ENCODE measurements around the gene CD8B2. TPM values are rescaled to one million over a fixed set of nuclear protein-coding genes. Genes with fewer than 3 reads are reported as not detected.
"Not testable (repeated sequence)": the region's sequence is repeated elsewhere in the genome, so short reads cannot be mapped to it uniquely, and the experiment has no call there.

Gene CD8B2
- total RNA-seq, 1 donor from 2014 or later: not detected

DNA sequence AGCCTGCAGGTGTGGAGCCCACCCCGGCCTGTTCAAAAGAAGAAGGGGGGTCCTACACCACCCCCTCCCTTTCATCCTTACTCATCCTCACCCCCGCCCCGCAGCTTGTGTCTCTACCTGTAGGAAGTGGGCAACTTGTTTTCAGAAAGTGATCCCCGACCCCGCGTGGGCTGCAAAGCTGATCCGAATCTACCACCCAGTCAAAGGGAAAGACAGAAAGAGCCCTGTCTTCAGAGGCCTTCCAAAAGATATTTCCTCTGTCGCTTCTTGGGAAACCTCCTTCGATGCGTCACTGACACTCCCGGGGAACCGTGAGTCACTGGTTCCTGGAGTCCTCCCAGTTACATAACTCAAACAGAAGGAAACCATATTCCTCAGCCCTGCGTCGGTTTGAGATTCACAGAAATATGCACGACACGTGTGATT is 24.3 kb downstream of the CD8B2 start:
- DNase-seq (ENCODE audit: low spot score): not testable (repeated sequence)

DNA sequence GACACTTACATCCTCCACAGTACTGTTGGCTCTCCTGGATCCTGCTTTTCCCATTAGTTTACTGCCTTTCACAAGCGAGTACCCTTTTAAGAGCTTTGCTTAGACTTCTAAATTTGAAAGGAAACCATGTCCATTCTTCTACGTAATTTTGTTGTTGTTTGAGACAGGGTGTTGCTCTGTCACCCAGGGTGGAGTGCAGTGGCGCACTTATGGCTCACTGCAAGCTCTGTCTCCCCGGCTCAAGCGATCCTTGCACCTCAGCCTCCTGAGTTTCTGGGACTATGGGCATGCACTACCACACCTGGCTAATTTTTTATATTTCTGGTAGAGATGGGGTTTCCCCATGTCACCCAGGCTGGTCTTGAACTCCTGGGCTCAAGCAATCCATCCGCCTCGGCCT is 24.8 kb downstream of the CD8B2 start:
- not testable (repeated sequence) for DNase-seq (ENCODE audit: low spot score)

DNA sequence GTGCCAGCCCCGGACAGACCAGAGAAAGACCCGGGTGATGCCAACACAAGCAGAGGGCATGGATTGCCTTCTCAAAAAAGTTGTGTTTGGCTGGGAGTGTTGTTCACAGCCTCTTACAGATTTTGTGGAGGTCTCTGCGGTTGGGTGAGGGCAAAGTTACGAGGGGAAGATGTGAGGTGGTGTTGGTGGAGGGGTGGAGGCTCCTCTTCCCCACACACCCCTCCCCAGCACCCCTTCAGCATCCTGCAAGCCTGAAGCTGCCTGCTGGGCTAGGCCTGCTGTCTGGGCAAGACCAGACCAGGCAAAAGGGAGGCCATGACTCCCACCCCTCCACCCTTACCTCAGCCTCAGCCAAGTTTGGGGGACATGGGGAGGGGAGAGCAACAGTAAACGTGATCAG is 26.2 kb downstream of the CD8B2 start:
- DNase-seq (ENCODE audit: low spot score): not testable (repeated sequence)

DNA sequence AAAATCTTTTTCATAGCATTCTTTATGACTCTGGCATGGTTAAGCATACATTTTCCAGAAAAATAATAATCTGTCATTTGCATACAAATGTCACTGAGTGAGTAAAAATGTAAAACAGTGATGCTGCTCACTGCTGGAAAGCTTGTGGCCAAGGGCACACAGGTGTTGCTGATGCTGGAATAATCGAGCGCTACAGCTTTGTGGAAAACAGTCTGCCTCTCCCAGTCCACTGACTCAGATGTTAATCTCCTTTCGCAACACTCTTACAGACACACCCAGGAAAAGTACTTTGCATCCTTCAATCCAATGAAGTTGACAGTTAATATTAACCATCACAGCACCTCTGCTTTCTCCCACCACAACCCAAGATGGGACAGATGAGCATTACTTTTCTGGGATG is 27.7 kb downstream of the CD8B2 start:
- DNase-seq (ENCODE audit: low spot score): not testable (repeated sequence)

DNA sequence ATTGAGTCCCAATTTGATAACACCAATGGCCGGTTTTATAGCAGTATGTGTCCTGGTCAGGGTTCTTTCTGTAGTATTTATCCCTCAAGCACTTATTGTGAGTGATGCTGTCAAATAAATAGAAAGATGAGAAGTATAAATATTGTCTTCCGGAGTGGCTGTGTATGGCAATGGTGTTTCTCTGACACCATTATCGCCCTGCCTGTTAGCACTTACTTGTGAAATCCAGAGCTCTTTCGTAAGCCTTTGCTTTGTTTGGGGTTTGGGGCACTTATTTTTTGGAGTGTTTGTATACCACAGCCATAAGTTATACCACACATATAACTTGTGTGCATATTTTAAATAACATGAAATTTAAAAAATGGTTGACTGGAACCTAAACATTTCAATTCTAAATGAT is 29.3 kb downstream of the CD8B2 start:
- DNase-seq (ENCODE audit: low spot score): no peak

DNA sequence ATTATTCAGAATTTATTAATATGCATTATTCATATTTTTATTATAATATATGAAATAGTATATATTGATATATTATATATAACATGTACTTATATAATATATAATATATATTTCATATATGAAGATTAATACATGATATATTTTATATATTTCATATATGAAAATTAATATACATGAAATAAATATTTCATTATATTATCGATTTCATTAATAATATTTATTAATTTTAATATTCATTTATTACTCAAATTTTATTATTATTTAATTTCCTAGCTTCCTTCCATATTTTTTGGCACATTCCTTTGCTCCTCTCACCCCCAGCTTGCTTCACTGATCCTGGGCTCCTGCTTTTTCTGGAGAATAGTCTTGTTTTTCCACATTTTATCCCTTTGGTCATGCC is 29.7 kb downstream of the CD8B2 start:
- DNase-seq (ENCODE audit: low spot score): no peak

DNA sequence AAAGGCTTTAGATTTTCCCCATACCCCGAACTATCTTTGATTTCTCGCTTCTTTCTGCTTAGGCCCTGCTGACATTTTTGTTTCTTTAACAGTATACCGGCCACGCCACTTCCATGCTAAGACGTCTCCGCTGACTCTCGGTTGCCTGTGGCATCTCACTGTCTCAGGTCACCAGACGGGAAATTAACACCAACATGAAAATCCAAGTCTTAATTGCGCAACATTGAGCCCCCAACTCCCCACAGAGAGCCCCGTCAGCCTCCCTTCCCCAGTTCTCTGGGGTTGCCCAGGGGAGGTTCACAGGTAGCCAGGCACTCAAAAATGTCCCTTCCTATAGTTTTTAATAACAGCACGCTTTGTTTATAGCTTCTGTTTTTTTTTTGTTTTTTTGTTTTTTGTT is 30.2 kb downstream of the CD8B2 start:
- DNase-seq (ENCODE audit: low spot score): no peak

DNA sequence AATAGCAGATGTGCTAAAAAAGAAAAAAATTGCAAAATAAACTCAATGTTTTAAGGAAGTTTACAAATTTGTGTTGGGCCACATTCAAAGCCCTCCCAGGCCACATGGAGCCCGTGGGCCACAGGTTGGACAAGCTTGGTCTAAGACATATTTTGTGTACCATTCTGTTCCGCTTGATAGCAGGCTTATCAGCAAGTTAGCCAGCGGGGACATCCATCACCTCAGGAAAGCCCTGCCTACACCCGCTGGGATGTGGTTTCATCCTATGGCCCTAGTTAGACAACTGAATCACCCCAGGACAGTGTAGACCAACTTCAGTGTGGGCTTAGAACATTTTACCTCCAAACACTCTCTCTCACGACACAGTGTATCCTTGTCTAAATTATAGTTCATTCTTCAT is 32.6 kb downstream of the CD8B2 start:
- DNase-seq (ENCODE audit: low spot score): no peak

DNA sequence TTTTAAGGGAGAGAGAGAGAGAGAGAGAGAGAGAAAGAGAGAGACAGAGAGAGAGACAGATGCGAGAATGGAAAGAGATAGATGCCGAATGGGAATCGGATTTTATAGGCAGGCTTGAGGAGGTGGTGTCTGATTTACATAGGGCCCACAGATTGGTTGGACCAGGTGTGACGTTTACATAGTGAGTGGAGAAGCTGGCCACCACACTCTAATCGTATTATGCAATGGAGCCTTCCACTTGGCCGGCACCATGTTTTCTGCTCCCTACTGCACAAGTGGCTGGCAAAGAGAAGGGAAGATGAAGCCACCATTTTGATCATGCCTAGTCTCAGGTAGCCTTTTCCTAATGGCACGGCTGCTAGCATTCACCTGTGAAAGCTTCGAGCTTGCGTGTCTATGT is 33.9 kb downstream of the CD8B2 start:
- no peak for DNase-seq (ENCODE audit: low spot score)

DNA sequence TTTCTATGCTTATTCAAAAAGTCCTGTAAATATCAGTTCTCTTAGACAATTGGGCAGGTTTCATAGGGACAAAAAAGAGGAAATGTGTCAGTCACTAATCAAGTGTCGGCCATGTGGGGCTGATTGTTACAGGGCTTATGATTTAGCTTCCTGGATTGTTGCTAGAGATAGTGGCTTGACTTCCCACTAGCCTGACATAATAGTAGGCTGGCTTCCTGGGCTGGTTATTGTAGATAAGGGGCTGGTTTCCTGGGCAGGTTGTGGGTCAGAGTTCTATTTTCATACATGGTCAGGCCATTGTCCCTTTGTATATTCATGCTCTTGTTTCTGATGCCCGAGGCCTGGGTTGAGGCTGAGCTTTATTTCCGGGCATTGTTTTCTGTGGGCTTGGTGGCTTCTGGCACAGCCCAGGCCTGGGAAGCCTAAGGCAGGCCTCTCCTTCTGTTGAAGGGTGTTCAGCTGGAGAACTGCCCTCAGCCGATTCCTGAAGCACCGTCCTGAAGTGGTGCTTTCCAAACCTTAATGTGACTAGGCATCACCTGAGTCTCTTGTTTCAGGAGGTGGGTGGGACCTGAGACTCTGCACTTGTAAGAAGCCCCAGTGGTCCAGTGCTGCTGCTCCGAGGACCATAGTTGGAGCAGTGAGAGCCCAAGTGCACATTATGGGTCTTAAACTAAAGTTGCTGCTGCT is 37.0 kb downstream of the CD8B2 start:
- DNase-seq (ENCODE audit: low spot score): no peak

DNA sequence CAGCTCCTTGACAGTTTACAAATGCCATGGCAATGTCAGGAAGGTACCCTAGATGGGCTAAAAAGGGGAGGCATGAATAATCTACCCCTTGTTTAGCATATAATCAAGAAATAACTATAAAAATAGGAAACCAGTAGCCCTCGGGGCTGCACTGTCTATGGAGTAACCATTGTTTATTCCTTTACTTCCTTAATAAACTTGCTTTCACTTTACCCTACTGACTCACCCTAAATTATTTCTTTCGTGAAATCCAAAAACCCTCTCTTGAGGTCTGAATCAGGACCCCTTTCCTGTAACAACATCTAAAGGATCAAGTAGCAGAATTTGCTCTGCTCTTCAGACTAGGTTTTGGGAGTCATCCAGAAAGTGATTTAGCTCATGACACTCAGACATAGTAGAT is 43.7 kb downstream of the CD8B2 start:
- no peak for DNase-seq (ENCODE audit: low spot score)

DNA sequence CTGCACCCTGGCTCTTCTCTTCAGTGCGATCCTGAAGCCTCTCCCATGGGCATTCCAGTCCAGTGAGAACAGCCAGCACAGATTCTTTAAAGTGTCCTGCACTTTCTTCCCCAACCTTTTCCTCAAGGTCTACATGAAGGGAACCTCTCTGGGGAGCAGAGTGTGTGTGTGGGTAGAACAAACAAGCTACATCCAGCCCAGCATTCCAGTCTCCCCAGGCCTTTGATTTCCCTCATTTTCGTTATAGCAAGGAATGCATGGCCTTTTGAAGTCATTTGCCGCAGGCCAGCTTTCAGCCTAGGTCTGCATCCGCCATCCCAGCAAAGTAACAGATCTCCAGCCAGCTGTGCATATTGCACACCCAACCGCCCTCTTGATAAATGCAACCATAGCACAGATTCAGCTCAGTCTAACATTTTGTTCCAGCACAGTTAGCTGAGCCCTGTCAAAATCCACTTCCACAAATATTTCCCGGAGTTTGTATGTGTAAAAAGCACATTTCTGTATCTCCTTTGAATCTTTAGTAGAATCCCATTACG is 44.6 kb downstream of the CD8B2 start:
- DNase-seq (ENCODE audit: low spot score): no peak

DNA sequence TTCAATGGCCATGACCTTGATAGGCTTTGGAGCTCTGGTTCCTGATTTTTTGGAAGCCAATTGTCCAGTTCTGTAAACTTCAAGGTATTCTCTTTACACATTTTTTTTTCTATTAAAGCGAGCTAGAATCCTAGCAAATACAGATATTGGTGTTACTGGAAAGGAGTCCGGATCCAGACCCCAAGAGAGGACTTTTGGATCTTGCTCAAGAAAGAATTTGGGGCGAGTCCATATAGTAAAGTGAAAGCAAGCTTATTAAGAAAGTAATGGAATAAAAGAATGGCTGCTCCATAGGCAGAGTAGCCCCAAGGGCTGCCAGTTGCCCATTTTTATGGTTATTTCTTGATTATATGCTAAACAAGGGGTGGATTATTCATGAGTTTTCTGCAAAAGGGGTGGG is 45.1 kb downstream of the CD8B2 start:
- DNase-seq (ENCODE audit: low spot score): no peak

DNA sequence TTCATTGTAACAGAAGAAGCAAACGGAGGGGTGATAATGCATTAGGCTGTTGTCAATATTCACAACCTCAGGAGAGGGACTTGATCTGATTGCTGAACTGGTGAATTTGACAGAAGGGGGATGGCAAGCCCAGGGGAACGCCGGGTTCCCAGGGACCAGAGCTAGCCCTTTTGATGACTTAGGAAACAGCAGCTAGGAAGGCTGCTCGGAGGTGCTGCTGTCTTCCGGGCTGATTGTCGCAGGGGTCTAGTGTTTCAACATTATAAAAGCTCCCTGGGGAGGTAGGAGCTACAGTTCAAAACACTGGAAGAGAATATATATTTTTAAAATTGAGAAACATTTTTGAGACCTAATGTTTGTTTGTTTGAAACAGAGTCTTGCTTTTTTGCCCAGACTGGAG is 47.3 kb downstream of the CD8B2 start:
- DNase-seq (ENCODE audit: low spot score): no peak

DNA sequence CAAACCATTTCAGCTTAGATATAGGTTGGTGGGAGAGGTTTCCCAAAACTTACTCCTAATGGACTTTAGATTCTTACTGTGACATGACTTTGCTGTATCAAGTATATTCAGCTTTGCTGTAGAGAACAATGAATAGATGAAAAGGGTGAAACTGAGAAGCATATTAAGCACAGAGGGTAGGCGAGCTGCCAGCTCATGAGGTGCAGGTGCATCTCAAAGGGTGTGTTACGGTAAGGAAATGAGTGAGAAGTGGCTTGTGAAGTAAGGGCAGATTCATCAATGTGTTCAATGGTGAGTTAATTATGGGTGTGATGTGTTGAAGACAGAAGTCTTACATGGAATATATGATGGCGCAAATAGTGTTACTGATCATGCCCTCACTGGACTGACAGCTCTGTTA is 49.3 kb downstream of the CD8B2 start:
- DNase-seq (ENCODE audit: low spot score): no peak

DNA sequence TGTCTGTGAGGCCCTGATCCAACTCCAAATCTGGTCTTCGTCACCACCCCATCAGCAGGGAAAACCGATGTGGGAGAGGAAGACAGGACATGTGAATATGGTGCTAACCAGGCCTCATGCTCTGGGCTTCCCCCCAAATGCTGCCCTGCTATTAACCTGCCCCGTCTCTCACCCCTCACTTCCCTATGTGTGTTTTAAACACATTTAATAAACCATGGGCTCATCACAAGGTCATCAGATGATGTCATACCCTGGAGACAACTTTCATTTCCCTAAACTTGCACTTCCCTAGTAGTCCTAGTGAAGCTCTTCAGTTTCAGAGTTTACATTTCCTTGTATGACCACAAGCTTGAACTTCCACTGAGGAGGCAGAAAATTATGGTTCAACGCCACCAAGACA is 49.9 kb downstream of the CD8B2 start:
- no peak for DNase-seq (ENCODE audit: low spot score)

DNA sequence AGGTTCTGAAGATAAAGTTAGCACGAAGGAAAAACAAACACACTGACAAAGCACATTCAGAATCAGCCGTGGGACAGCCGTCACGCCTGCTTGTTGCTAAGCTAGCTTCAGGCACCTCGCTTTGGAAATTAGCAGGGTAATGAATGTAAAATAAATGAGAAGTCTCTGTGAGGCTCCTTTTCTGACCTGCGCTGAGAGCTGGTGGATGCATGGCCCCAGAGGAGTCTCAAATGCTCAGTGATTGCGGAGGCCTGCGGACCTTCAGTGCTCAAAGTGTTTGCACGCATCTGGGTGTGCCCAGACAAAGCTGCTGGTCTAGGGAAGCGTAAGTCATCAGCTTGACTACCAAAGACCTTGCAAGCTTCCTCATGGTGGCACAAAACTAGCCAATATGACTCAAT is 50.6 kb downstream of the CD8B2 start:
- no peak for DNase-seq (ENCODE audit: low spot score)

DNA sequence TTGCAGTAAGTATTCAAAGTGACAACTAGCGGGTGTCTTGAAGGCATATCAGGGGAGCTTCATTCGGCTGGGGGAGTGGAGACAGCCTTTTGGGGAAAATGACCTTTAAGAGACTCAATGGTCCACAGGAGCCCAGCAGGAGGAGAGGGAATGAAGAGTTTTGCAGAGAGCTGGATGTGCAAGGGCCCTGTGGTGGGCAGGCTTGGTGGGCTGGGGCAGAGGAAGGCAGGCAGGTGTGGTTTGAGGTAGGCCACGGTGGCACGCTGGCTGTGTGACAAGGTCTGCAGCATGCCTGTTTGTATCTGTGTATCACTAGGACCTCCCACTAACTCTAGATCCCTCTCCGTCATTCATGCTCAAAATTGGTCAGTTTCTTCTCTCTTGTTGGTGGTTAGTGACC is 53.7 kb downstream of the CD8B2 start:
- DNase-seq (ENCODE audit: low spot score): no peak

DNA sequence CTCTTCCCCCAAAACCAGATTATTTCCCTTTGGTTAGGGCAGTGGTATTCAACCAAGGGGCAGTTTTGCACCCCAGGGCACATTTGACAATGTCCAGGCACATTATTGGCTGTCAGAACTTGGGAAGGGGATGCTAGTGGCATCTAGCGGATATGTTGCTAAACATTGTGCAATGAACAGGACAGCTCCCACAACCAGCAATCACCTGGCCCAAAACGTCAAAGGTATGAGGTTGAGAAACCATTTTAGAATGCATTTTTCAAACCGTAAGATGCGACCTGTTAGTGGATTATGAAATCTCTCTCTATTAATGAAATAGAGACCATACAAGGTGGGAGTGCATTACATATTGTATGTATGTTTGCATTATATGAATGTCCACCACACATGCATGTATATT is 54.2 kb downstream of the CD8B2 start:
- no peak for DNase-seq (ENCODE audit: low spot score)

DNA sequence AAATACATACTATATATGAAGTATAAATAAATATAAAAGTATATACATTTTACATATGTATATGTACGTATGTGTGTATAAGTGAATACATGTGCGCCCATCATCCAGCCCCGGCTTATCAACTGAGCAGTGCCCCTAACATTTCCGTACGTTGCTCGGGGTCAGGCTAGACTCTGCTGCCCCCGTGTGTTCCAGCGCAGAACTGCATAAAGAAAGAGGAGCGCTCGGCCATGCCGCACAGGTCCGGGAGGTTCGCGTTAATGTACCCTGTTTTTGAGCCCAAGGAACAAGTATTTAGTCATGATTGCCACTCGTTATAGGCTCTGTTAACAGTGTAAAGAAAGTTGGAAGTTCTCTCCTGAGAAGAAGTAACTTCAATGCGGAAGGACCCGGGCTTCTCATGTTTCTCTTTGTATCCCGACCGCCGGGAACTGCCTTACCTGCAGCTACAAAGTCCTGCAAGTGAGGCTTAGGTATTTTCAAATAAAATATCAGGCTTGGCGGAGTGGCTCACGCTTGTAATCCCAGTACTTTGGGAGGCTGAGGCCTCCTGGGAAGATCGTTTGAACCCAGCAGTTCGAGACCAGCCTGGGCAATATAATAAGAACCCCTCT is 55.7 kb downstream of the CD8B2 start:
- DNase-seq (ENCODE audit: low spot score): no peak

DNA sequence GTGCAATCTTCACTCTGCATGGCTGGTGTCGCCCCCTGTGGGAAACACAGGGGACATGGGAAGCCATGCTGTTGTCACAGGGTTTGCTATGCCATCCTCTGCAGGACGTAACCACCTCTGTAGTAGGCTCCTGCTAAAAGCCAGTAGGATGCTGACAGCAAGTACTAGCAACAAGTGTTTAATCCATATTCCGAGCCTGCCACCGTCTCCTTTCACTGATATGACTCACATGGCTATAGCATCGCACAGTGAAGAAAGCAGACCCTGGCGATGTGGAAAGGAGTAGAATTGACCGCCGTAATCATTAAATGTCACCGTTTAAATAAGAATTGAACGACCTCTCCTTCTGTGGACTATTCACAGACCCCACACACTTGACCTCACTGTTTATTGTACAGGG is 57.8 kb downstream of the CD8B2 start:
- no peak for DNase-seq (ENCODE audit: low spot score)

DNA sequence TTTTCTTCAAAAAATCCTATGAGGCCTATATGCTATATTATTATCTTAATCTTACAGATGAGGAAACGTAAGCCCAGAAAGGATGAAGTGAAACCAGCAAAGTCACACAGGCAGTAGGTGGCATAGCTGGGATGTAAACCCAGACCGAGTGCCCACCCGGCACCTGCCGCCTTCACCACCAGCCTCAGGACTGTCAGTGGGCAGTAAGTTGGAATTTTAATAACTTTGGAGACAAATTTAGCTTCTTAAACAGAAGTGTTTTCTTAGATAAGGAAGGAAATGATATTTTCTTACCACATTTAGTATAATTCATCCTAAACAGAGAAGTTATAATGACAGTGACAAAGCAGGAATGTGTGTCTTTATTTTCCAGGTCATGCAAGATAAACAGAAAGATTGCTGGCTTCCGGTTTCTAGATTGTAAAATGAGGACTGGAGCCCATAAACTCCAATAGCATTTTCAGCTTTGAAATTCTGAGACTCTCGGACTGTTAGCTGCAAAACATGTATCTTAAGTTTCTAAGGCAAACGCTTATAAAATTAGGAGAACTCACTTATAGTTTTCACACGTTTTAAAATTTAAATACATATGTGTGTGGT is 59.3 kb downstream of the CD8B2 start:
- DNase-seq (ENCODE audit: low spot score): no peak
